HepG2 (cell line): ENCODE data around the gene THSD4. TPM values are rescaled to one million over a fixed set of nuclear protein-coding genes. Genes with fewer than 3 reads are reported as not detected.

Experiments used
- BCL6 ChIP-seq: IDR thresholded peaks from 2 replicates; pipeline ENCODE4 v1.6.1; 2016; ENCODE audit warnings: missing genetic modification reagents, missing compliant biosample characterization
- CREM ChIP-seq, 2 experiments: sonication (generic) in 1 of 2; formaldehyde crosslinking in 1 of 2; IDR thresholded peaks; 2 replicates each; pipeline versions ENCODE4 v1.4.0 to v1.6.1; 2016 to 2020; ENCODE audit warnings: antibody characterized with exemption in 1 of 2, mild to moderate bottlenecking in 1 of 2, missing genetic modification reagents in 1 of 2
- ELF3 ChIP-seq: IDR thresholded peaks from 2 replicates; pipeline ENCODE4 v1.6.1; 2016; ENCODE audit warnings: missing genetic modification reagents, missing compliant biosample characterization
- FOXA3 ChIP-seq: IDR thresholded peaks from 2 replicates; pipeline ENCODE4 v1.6.1; 2016; ENCODE audit warnings: missing genetic modification reagents, missing compliant biosample characterization
- FOXP1 ChIP-seq, 2 experiments: fragments of 450-650 bp in 1 of 2; IDR thresholded peaks; 2 replicates each; pipeline ENCODE4 v1.6.1; 2017 to 2018; ENCODE audit warnings: antibody characterized with exemption in 1 of 2
- GTF3A ChIP-seq: sonication (generic); formaldehyde crosslinking; conservative IDR thresholded peaks from 2 replicates; pipeline ENCODE4 v1.4.0; 2020; ENCODE audit warnings: mild to moderate bottlenecking, missing genetic modification reagents
- JUN ChIP-seq: sonication (generic); formaldehyde crosslinking; IDR thresholded peaks from 2 replicates; pipeline ENCODE4 v1.4.0; 2020; ENCODE audit warnings: mild to moderate bottlenecking, missing genetic modification reagents
- MLLT10 ChIP-seq: sonication (generic); formaldehyde crosslinking; IDR thresholded peaks from 2 replicates; pipeline ENCODE4 v1.4.0; 2020; ENCODE audit warnings: missing genetic modification reagents
- MYPOP ChIP-seq: sonication (generic); formaldehyde crosslinking; IDR thresholded peaks from 2 replicates; pipeline ENCODE4 v1.8.1; 2023; ENCODE audit warnings: mild to moderate bottlenecking, moderate library complexity, missing genetic modification reagents
- NFIC ChIP-seq: IDR thresholded peaks from 2 replicates; pipeline ENCODE4 v1.6.1; 2012; ENCODE audit warnings: mild to moderate bottlenecking, low read length, inconsistent platforms
- NR2C2 ChIP-seq: sonication (generic); formaldehyde crosslinking; IDR thresholded peaks from 2 replicates; pipeline ENCODE4 v1.4.0; 2020; ENCODE audit warnings: missing genetic modification reagents, mild to moderate bottlenecking, moderate library complexity, borderline replicate concordance
- SP1 ChIP-seq, 2 experiments: fragments of 450-650 bp in 1 of 2; sonication (generic) in 1 of 2; formaldehyde crosslinking in 1 of 2; IDR thresholded peaks; 2 replicates each; pipeline versions ENCODE4 v1.4.0 to v1.6.1; 2016 to 2020; ENCODE audit warnings: missing genetic modification reagents in 1 of 2
- TAF15 ChIP-seq: fragments of 200-400 bp; formaldehyde crosslinking; IDR thresholded peaks from one replicate; pipeline ENCODE4 v1.6.1; 2018; ENCODE audit warnings: mild to moderate bottlenecking, low read depth, low read length; ENCODE audit not compliant: poor library complexity, severe bottlenecking
- TFAP4 ChIP-seq: sonication (generic); IDR thresholded peaks from 2 replicates; pipeline ENCODE4 v1.6.1; 2016; ENCODE audit warnings: low read depth, borderline replicate concordance
- ZBTB33 ChIP-seq: sonication (generic); formaldehyde crosslinking; IDR thresholded peaks from 2 replicates; pipeline ENCODE4 v1.4.0; 2020; ENCODE audit warnings: missing genetic modification reagents
- ZBTB37 ChIP-seq: sonication (generic); formaldehyde crosslinking; IDR thresholded peaks from 2 replicates; pipeline ENCODE4 v1.4.0; 2020; ENCODE audit warnings: mild to moderate bottlenecking, missing genetic modification reagents
- ZNF337 ChIP-seq: sonication (generic); formaldehyde crosslinking; IDR thresholded peaks from 2 replicates; pipeline ENCODE4 v1.5.1; 2020; ENCODE audit warnings: missing genetic modification reagents, low read depth, mild to moderate bottlenecking, borderline replicate concordance
- ZNF468 ChIP-seq: sonication (generic); formaldehyde crosslinking; IDR thresholded peaks from 2 replicates; pipeline ENCODE4 v1.8.0; 2022; ENCODE audit warnings: mild to moderate bottlenecking, moderate library complexity, missing genetic modification reagents
- ZNF501 ChIP-seq: sonication (generic); formaldehyde crosslinking; IDR thresholded peaks from 2 replicates; pipeline ENCODE4 v1.5.1; 2020; ENCODE audit warnings: mild to moderate bottlenecking, moderate library complexity, missing genetic modification reagents
- ZNF616 ChIP-seq: sonication (generic); formaldehyde crosslinking; IDR thresholded peaks from 2 replicates; pipeline ENCODE4 v1.5.0; 2020; ENCODE audit warnings: low read depth, mild to moderate bottlenecking, missing genetic modification reagents
- ZNF687 ChIP-seq: sonication (generic); formaldehyde crosslinking; IDR thresholded peaks from 2 replicates; pipeline ENCODE4 v1.5.1; 2020; ENCODE audit warnings: mild to moderate bottlenecking, missing genetic modification reagents, moderate library complexity
- polyA plus RNA-seq, 8 experiments: library from polyadenylated mRNA; depleted of rRNA in 3 of 8; stranded (reverse) in 7 of 8; unstranded in 1 of 8; fragments of >200 nt; fragmentation: Illumina TruSeq in 4 of 8; extraction: Trizol in 4 of 8; gene quantifications; 2 replicates each; pipeline versions ENCODE4 v1.2.1 to v1.2.3, GENCODE V29; 2011 to 2016; ENCODE audit warnings: low read depth in 4 of 8, missing spikeins in 1 of 8, mixed read lengths in 1 of 8; ENCODE audit not compliant: insufficient read depth in 1 of 8
- total RNA-seq, 5 experiments: library from RNA; depleted of rRNA; stranded (reverse); fragments of >200 nt; fragmentation: Illumina TruSeq; extraction: Trizol; gene quantifications; 2 replicates each; pipeline ENCODE4 v1.2.3, GENCODE V29; 2016; ENCODE audit warnings: low read depth in 1 of 5

THSD4 gene
- total and polyA plus RNA-seq, 2 of the 13 experiments (the other 11 are each of a cell fraction or from before 2014, with no cell fraction given), result 0.07 to 0.21 TPM

- TF ChIP-seq MYPOP (no peak), SP1 (IDR thresholded peaks at IDR 0.05) (no peak), SP1 (CRISPR knock-in tag; IDR thresholded peaks at IDR 0.05) (0 out of 2 replicates have a peak, but pooled peaks have one; percentile 22), ZNF616 (no peak), GTF3A (CRISPR knock-in tag) (no peak), TFAP4 (peak; percentile 38; the same call in 1 of the 2 replicates), MLLT10 (CRISPR knock-in tag) (no peak), ZNF468 (CRISPR knock-in tag) (no peak), BCL6 (CRISPR knock-in tag) (no peak), FOXP1 (IDR thresholded peaks at IDR 0.05) (no peak), FOXP1 (CRISPR knock-in tag; IDR thresholded peaks at IDR 0.05) (peak; percentile 27; the same call in 1 of the 2 replicates), NR2C2 (no peak), NFIC (no peak), FOXA3 (CRISPR knock-in tag) (peak; percentile 52), ZBTB33 (CRISPR knock-in tag) (peak; percentile 93), JUN (no peak), ZNF337 (CRISPR knock-in tag) (no peak), TAF15 (no peak), CREM (IDR thresholded peaks at IDR 0.05) (no peak), CREM (CRISPR knock-in tag; IDR thresholded peaks at IDR 0.05) (no peak), ZBTB37 (CRISPR knock-in tag) (no peak), ZNF687 (CRISPR knock-in tag) (peak; percentile 56), ELF3 (CRISPR knock-in tag) (peak; percentile 63; the same call in 1 of the 2 replicates), ZNF501 (CRISPR knock-in tag) (0 out of 2 replicates have a peak, but pooled peaks have one; percentile 37)
Observed at GRCh38 chr15:71746719-71747118, 631.4 kb downstream of the THSD4 start (continued).
